B cell (primary cell): ENCODE measurements around the gene TSFM. TPM values are rescaled to one million over a fixed set of nuclear protein-coding genes. Genes with fewer than 3 reads are reported as not detected.

Experiments used
- ATAC-seq: fragments of 200-7000 bp; cut with Tn5 transposase; one replicate; pipeline ENCODE4 v1.10.0; 2021; ENCODE audit warnings: low read depth, mild to moderate bottlenecking, moderate number of reproducible peaks, moderate library complexity
- CTCF ChIA-PET: fragments of 350-600 bp; sonication (Branson Sonifier 250); formaldehyde crosslinking; loops from one replicate; lab custom pipeline; 2021; ENCODE audit warnings: antibody characterized with exemption, inconsistent platforms; lab: Charles Lee
- POLR2A ChIA-PET: fragments of 350-600 bp; sonication (Branson Sonifier 250); formaldehyde crosslinking; loops from one replicate; lab custom pipeline; 2021; ENCODE audit warnings: antibody characterized with exemption; lab: Charles Lee
- DNase-seq: peaks from one replicate; pipeline ENCODE4 v3.0.0; 2013
- H2AFZ ChIP-seq: 2 replicates; pipeline ENCODE4 v1.6.1; 2012; ENCODE audit warnings: mild to moderate bottlenecking, low read depth, low read length; ENCODE audit not compliant: insufficient read depth, poor library complexity, severe bottlenecking
- H3K27ac ChIP-seq, 2 donors: 1 replicate in 1 of 2; 2 replicates in 1 of 2; pipeline ENCODE4 v1.5.1; 2012 to 2013; ENCODE audit warnings: low read length in 2 of 2, mild to moderate bottlenecking in 2 of 2, moderate library complexity in 1 of 2
- H3K27me3 ChIP-seq, 4 experiments: fragments of 200-600 bp in 1 of 4; sonication (generic) in 1 of 4; replicated peaks in 1 of 4; 1 replicate in 2 of 4; 2 replicates in 2 of 4; pipeline versions ENCODE4 v1.6.1 to v1.7.0; 2013 to 2016; ENCODE audit warnings: low read length in 3 of 4, mild to moderate bottlenecking in 2 of 4, mixed read lengths in 1 of 4, moderate library complexity in 1 of 4; ENCODE audit not compliant: insufficient read depth in 4 of 4, control insufficient read depth in 3 of 4; ENCODE audit errors: control extremely low read depth in 1 of 4
- H3K36me3 ChIP-seq, 2 experiments: replicated peaks in 1 of 2; 1 replicate in 1 of 2; 2 replicates in 1 of 2; pipeline versions ENCODE4 v1.6.1 to v1.7.1; 2013; ENCODE audit warnings: low read length in 1 of 2; ENCODE audit not compliant: insufficient read depth in 2 of 2, control insufficient read depth in 1 of 2; ENCODE audit errors: control extremely low read depth in 1 of 2, extremely low read depth in 1 of 2
- H3K4me1 ChIP-seq, 2 donors: fragments of 200-600 bp in 1 of 2; sonication (generic) in 1 of 2; 1 replicate in 1 of 2; 2 replicates in 1 of 2; pipeline versions ENCODE4 v1.5.1 to v1.6.1; 2013 to 2017; ENCODE audit warnings: low read length in 2 of 2; ENCODE audit not compliant: control insufficient read depth in 2 of 2, insufficient read depth in 2 of 2
- H3K4me2 ChIP-seq: replicated peaks from 2 replicates; pipeline ENCODE3; 2012; ENCODE audit warnings: mild to moderate bottlenecking, low read depth, low read length; ENCODE audit not compliant: poor library complexity, severe bottlenecking
- H3K4me3 ChIP-seq, 5 experiments: fragments of 200-600 bp in 1 of 5; sonication (generic) in 1 of 5; 1 replicate in 3 of 5; 2 replicates in 2 of 5; pipeline versions ENCODE4 v1.5.1 to v1.7.0; 2011 to 2016; ENCODE audit warnings: low read length in 4 of 5, mild to moderate bottlenecking in 4 of 5, low read depth in 2 of 5, control low read depth in 1 of 5, moderate library complexity in 1 of 5; ENCODE audit not compliant: insufficient read depth in 1 of 5; ENCODE audit errors: control extremely low read depth in 1 of 5, extremely low read depth in 1 of 5
- H3K79me2 ChIP-seq: fragments of 200-600 bp; sonication (generic); one replicate; pipeline ENCODE4 v1.6.0; 2016; ENCODE audit warnings: low read length; ENCODE audit not compliant: control insufficient read depth, insufficient read depth
- H3K9ac ChIP-seq: fragments of 200-600 bp; sonication (generic); 2 replicates; pipeline ENCODE4 v1.6.1; 2017; ENCODE audit warnings: mild to moderate bottlenecking, low read length, moderate library complexity
- H3K9me3 ChIP-seq, 3 donors: one replicate each; pipeline versions ENCODE4 v1.6.1 to v1.7.1; 2013; ENCODE audit warnings: low read length in 2 of 3; ENCODE audit not compliant: control insufficient read depth in 2 of 3, insufficient read depth in 1 of 3; ENCODE audit errors: control extremely low read depth in 1 of 3
- H4K20me1 ChIP-seq: 2 replicates; pipeline ENCODE4 v1.6.0; 2012; ENCODE audit warnings: mild to moderate bottlenecking, low read length; ENCODE audit not compliant: insufficient read depth, control insufficient read depth, poor library complexity, severe bottlenecking
- H3K27ac Mint-ChIP-seq: one replicate; pipeline ENCODE4 v1.8.0; 2021; ENCODE audit warnings: mixed read lengths
- H3K27me3 Mint-ChIP-seq: one replicate; pipeline ENCODE4 v1.8.0; 2021; ENCODE audit warnings: mixed read lengths
- H3K4me1 Mint-ChIP-seq: one replicate; pipeline ENCODE4 v1.8.0; 2021; ENCODE audit warnings: mixed read lengths
- H3K4me3 Mint-ChIP-seq: one replicate; pipeline ENCODE4 v1.8.0; 2021; ENCODE audit warnings: mixed read lengths
- H3K9me3 Mint-ChIP-seq: one replicate; pipeline ENCODE4 v1.8.0; 2022; ENCODE audit warnings: mixed read lengths; ENCODE audit not compliant: insufficient read depth
- CTCF ChIP-seq: fragments of 200-600 bp; IDR thresholded peaks from one replicate; pipeline ENCODE4 v1.8.0; 2022; ENCODE audit warnings: antibody characterized with exemption, mild to moderate bottlenecking
- EZH2 ChIP-seq: IDR thresholded peaks from 2 replicates; pipeline ENCODE4 v1.6.1; 2012; ENCODE audit warnings: borderline replicate concordance, low read depth, mild to moderate bottlenecking, moderate library complexity, low read length; ENCODE audit not compliant: insufficient read depth, poor library complexity, severe bottlenecking
- WGBS: methylation state at CpG from one replicate; pipeline ENCODE4 v1.1.5; 2013; ENCODE audit warnings: missing lambda C conversion rate; ENCODE audit not compliant: insufficient coverage; 5-methylcytosine and 5-hydroxymethylcytosine counted together
- intact Hi-C: fragments of 100-400 bp; cut with micrococcal nuclease; formaldehyde crosslinking; loops from one replicate; pipeline ENCODE4 v1.10.0; 2022
- polyA plus RNA-seq: library from polyadenylated mRNA; depleted of rRNA; stranded (reverse); fragments of >200 nt; gene quantifications from 2 replicates; pipeline ENCODE4 v1.2.3, GENCODE V29; 2012
- total RNA-seq, 2 donors: library from RNA; stranded (reverse); fragments of 120-200 nt in 1 of 2; gene quantifications; 1 replicate in 1 of 2; 2 replicates in 1 of 2; pipeline versions ENCODE4 v1.2.3 to v1.2.4, GENCODE V29; 2013 to 2022

TSFM gene
- total and polyA plus RNA-seq, 2 donors (not counting 1 experiment from before 2014, with no cell fraction given) = 5.6 to 20.9 TPM

- intact Hi-C loops = loop anchor here (1.0 kb wide), 1 partner anchor 12 kb away; no protein-coding TSS in a partner anchor
- Histone ChIP-seq H3K79me2 (peaks cover 97% of the 10 kb centered on the region), H4K20me1 (peaks cover 99% of the 10 kb centered on the region), H3K4me3 (peak overlapping the region in 1 of 5 experiments; percentile 9), H3K9ac (peak overlapping the region; percentile 41), H3K4me2 (peak overlapping the region; percentile 69), H3K36me3 (peaks cover 0 to 5% of the 10 kb centered on the region in 2 experiments), H3K27me3 (no peaks in the 10 kb centered on the region), H2AFZ (no peak overlapping the region), H3K4me1 (peaks cover 91 to 95% of the 10 kb centered on the region in 2 donors), H3K27ac (peak overlapping the region; percentile 62 to 81), H3K9me3 (no peaks in the 10 kb centered on the region)
- ChIA-PET CTCF (interaction anchor here (0.6 to 8.4 kb wide), 10 partner anchors 10 to 79 kb away, joined by 3 to 182 read pairs (median 13); partner anchors contain the start of gene CTDSP2), POLR2A (interaction anchor here (0.5 to 1.3 kb wide), 2 partner anchors 9 to 11 kb away, joined by 5 to 11 read pairs; partner anchors contain the start of gene CTDSP2)
- Mint-ChIP-seq H3K27me3 (no peaks in the 10 kb centered on the region), H3K9me3 (no peaks in the 10 kb centered on the region), H3K4me1 (peaks cover 87% of the 10 kb centered on the region), H3K27ac (peak overlapping the region; percentile 74), H3K4me3 (peak overlapping the region; percentile 79)
- ATAC-seq (peak; percentile 48), DNase-seq (peak; percentile 59)
- TF ChIP-seq EZH2 (no peak), CTCF (no peak)
- 38% methylated on average over 7 of the region's 9 CpGs for WGBS
Observed at GRCh38 chr12:57835366-57836288, 53.0 kb downstream of the TSFM start.
